K562 (cell line): ENCODE results near the gene ZNF609. TPM values are rescaled to one million over a fixed set of nuclear protein-coding genes. Genes with fewer than 3 reads are reported as not detected.

Experiments used
- ASH1L ChIP-seq: fragments of 450-650 bp; IDR thresholded peaks from 2 replicates; pipeline ENCODE4 v1.6.1; 2018; ENCODE audit warnings: borderline replicate concordance, mild to moderate bottlenecking, low read depth; ENCODE audit not compliant: partially characterized antibody
- CAMTA2 ChIP-seq: fragments of 250-450 bp; sonication (Bioruptor Pico); conservative IDR thresholded peaks from 2 replicates; pipeline ENCODE4 v1.5.1; 2022
- CHAMP1 ChIP-seq: fragments of 450-650 bp; IDR thresholded peaks from 2 replicates; pipeline ENCODE4 v1.6.1; 2016; ENCODE audit warnings: mild to moderate bottlenecking
- FOXK1 ChIP-seq: sonication (generic); formaldehyde crosslinking; IDR thresholded peaks from 2 replicates; pipeline ENCODE4 v1.8.0; 2022; ENCODE audit warnings: missing genetic modification reagents, mild to moderate bottlenecking, borderline replicate concordance
- GABPA ChIP-seq: fragments of 200-800 bp; sonication (Bioruptor generic); conservative IDR thresholded peaks from 2 replicates; pipeline ENCODE4 v1.6.1; 2016; ENCODE audit warnings: low read depth, missing genetic modification characterization, missing compliant biosample characterization
- MAX ChIP-seq: sonication (generic); formaldehyde crosslinking; IDR thresholded peaks from 2 replicates; pipeline ENCODE4 v1.9.0; 2022; ENCODE audit warnings: mild to moderate bottlenecking, missing genetic modification reagents
- MLLT1 ChIP-seq, 2 experiments: fragments of 450-650 bp; IDR thresholded peaks; 2 replicates each; pipeline ENCODE4 v1.6.1; 2016
- NRF1 ChIP-seq, 2 experiments: fragments of 450-650 bp; IDR thresholded peaks in 1 of 2; conservative IDR thresholded peaks in 1 of 2; 2 replicates each; pipeline ENCODE4 v1.6.1; 2014; ENCODE audit warnings: mild to moderate bottlenecking in 2 of 2
- PREB ChIP-seq: sonication (generic); formaldehyde crosslinking; IDR thresholded peaks from 2 replicates; pipeline ENCODE4 v1.8.1; 2023; ENCODE audit warnings: mild to moderate bottlenecking, missing genetic modification reagents
- RCOR1 ChIP-seq, 2 experiments: IDR thresholded peaks; 2 replicates each; pipeline ENCODE4 v1.6.1; 2012; ENCODE audit warnings: low read depth in 2 of 2, low read length in 2 of 2, borderline replicate concordance in 1 of 2, improper control_type of control experiment in 1 of 2
- SMARCC2 ChIP-seq: fragments of 450-650 bp; IDR thresholded peaks from 2 replicates; pipeline ENCODE4 v1.6.1; 2017; ENCODE audit warnings: antibody characterized with exemption, moderate library complexity, mild to moderate bottlenecking, low read depth
- SMARCE1 ChIP-seq: fragments of 450-650 bp; IDR thresholded peaks from 2 replicates; pipeline ENCODE4 v1.7.1; 2016; ENCODE audit warnings: mild to moderate bottlenecking
- TRIM28 ChIP-seq: fragments of 450-650 bp; IDR thresholded peaks from 2 replicates; pipeline ENCODE4 v1.6.1; 2017
- ZBTB8A ChIP-seq: fragments of 450-650 bp; IDR thresholded peaks from 2 replicates; pipeline ENCODE4 v1.6.1; 2018; ENCODE audit warnings: mild to moderate bottlenecking, moderate library complexity; ENCODE audit not compliant: partially characterized antibody
- ZEB2 ChIP-seq: fragments of 450-650 bp; IDR thresholded peaks from 2 replicates; pipeline ENCODE4 v1.6.1; 2016
- ZHX1 ChIP-seq: fragments of 150-350 bp; conservative IDR thresholded peaks from 2 replicates; pipeline ENCODE4 v1.6.1; 2014; ENCODE audit warnings: low read length
- ZNF133 ChIP-seq: fragments of 250-450 bp; sonication (Bioruptor Pico); IDR thresholded peaks from 2 replicates; pipeline ENCODE4 v1.4.0; 2020; ENCODE audit warnings: mild to moderate bottlenecking
- ZNF143 ChIP-seq: sonication (generic); formaldehyde crosslinking; IDR thresholded peaks from 2 replicates; pipeline ENCODE4 v1.9.0; 2022; ENCODE audit warnings: mild to moderate bottlenecking, missing genetic modification reagents
- ZSCAN32 ChIP-seq: fragments of 450-650 bp; formaldehyde crosslinking; IDR thresholded peaks from 2 replicates; pipeline ENCODE4 v1.4.0; 2020; ENCODE audit warnings: mild to moderate bottlenecking, moderate library complexity
- polyA plus RNA-seq, 8 experiments: library from polyadenylated mRNA; depleted of rRNA in 4 of 8; stranded (reverse) in 5 of 8; unstranded in 3 of 8; fragments of >200 nt; fragmentation: Nextera tagmentation in 2 of 8; fragmentation: Illumina TruSeq in 1 of 8; extraction: Ambion mirVana in 2 of 8; extraction: Trizol in 1 of 8; gene quantifications; 2 replicates each; pipeline versions ENCODE4 v1.2.1 to v1.2.3, GENCODE V29; 2011 to 2014; ENCODE audit warnings: inconsistent platforms in 1 of 8, missing spikeins in 1 of 8
- total RNA-seq, 7 experiments: library from RNA; depleted of rRNA in 6 of 7; stranded (reverse); fragments of >200 nt in 6 of 7; fragmentation: Illumina TruSeq in 2 of 7; extraction: Trizol in 2 of 7; gene quantifications; 2 replicates each; pipeline versions ENCODE4 v1.2.1 to v1.2.3, GENCODE V29; 2011 to 2021; ENCODE audit warnings: low replicate concordance in 1 of 7

Gene ZNF609
- total and polyA plus RNA-seq, 9 of the 15 experiments (the other 6 are each of a cell fraction or from before 2014, with no cell fraction given): 3.0 to 38.7 (median 17.8) TPM

GRCh38 chr15:64443747-64444621, 16.4 kb upstream of the ZNF609 start (continued):
- TF ChIP-seq CHAMP1: no peak
- no peak for TF ChIP-seq GABPA (tag)
- TF ChIP-seq ZHX1: no peak
- TF ChIP-seq ZNF143 (CRISPR knock-in tag): no peak
- TF ChIP-seq PREB (CRISPR knock-in tag): no peak
- no peak for TF ChIP-seq FOXK1 (CRISPR knock-in tag)
- no peak for TF ChIP-seq ZNF133
- no peak for TF ChIP-seq ZBTB8A
- TF ChIP-seq ASH1L: no peak
- no peak for TF ChIP-seq RCOR1 (IDR thresholded peaks at IDR 0.05; ENCODE audit: borderline replicate concordance in 1 of 2, low read depth in 2 of 2, low read length in 2 of 2)
- TF ChIP-seq CAMTA2 (CRISPR knock-in tag): no peak
- no peak for TF ChIP-seq TRIM28
- peak; percentile 71; the same call in 1 of the 2 replicates for TF ChIP-seq SMARCC2
- no peak for TF ChIP-seq ZEB2
- no peak for TF ChIP-seq MAX
- TF ChIP-seq ZSCAN32 (CRISPR knock-in tag): no peak
- TF ChIP-seq MLLT1 (IDR thresholded peaks at IDR 0.05): no peak
- TF ChIP-seq NRF1 (conservative IDR thresholded peaks at IDR 0.05 in 1 of 2, IDR thresholded peaks at IDR 0.05 in 1 of 2): no peak
- peak; percentile 77; the same call in 1 of the 2 replicates for TF ChIP-seq SMARCE1
